OCI-LY7 (cell line): ENCODE measurements around the gene ATP2A1. TPM values are rescaled to one million over a fixed set of nuclear protein-coding genes. Genes with fewer than 3 reads are reported as not detected.

ENCODE experiments used
- BruUV-seq: library from RNA; stranded (reverse); fragments of 400-500 nt; replicated peaks from 2 replicates; lab custom pipeline; 2021; lab: Mats Ljungman, UMichigan
- CTCF ChIA-PET: fragments of 300-600 bp; sonication (Branson Sonifier 250); formaldehyde crosslinking; loops from one replicate; lab custom pipeline; 2022; ENCODE audit warnings: antibody characterized with exemption; ENCODE audit not compliant: unreplicated experiment; lab: Charles Lee
- POLR2A ChIA-PET: fragments of 300-600 bp; sonication (Branson Sonifier 250); formaldehyde crosslinking; loops from one replicate; lab custom pipeline; 2022; ENCODE audit warnings: antibody characterized with exemption; lab: Charles Lee
- DNase-seq: peaks from one replicate; pipeline ENCODE4 v3.0.0-alpha.2; 2015; ENCODE audit warnings: low spot score
- H2AFZ ChIP-seq: fragments of 200-600 bp; sonication (generic), shearing (Covaris generic); 2 replicates; pipeline ENCODE4 v1.6.1; 2014; ENCODE audit warnings: mild to moderate bottlenecking, antibody characterized with exemption, low read length, moderate library complexity
- H3K27ac ChIP-seq: fragments of 200-600 bp; sonication (generic); 2 replicates; pipeline ENCODE4 v1.5.1; 2014; ENCODE audit warnings: mixed run types, low read depth, mild to moderate bottlenecking, moderate library complexity, low read length, inconsistent platforms; ENCODE audit not compliant: poor library complexity, severe bottlenecking
- H3K36me3 ChIP-seq: fragments of 200-600 bp; sonication (generic); 2 replicates; pipeline ENCODE4 v1.6.1; 2014; ENCODE audit warnings: mild to moderate bottlenecking, antibody characterized with exemption, low read length, moderate library complexity, mixed read lengths; ENCODE audit not compliant: insufficient read depth
- H3K4me1 ChIP-seq: fragments of 200-600 bp; sonication (generic); 2 replicates; pipeline ENCODE4 v1.5.1; 2014; ENCODE audit warnings: mild to moderate bottlenecking, low read length; ENCODE audit not compliant: insufficient read depth, poor library complexity, severe bottlenecking
- H3K4me2 ChIP-seq: fragments of 200-600 bp; sonication (generic); 2 replicates; pipeline ENCODE4 v1.6.1; 2014; ENCODE audit warnings: mild to moderate bottlenecking, low read length
- H3K4me3 ChIP-seq: fragments of 200-600 bp; sonication (generic); 2 replicates; pipeline ENCODE4 v1.5.1; 2014; ENCODE audit warnings: mild to moderate bottlenecking, low read depth, low read length; ENCODE audit not compliant: poor library complexity, severe bottlenecking
- H3K79me2 ChIP-seq: fragments of 200-600 bp; sonication (generic); 2 replicates; pipeline ENCODE4 v1.6.1; 2016; ENCODE audit warnings: low read depth, mild to moderate bottlenecking, low read length, moderate library complexity, mixed read lengths; ENCODE audit not compliant: insufficient read depth
- H3K9me2 ChIP-seq: fragments of 200-600 bp; sonication (generic); 2 replicates; pipeline ENCODE4 v1.6.1; 2016; ENCODE audit warnings: mild to moderate bottlenecking, low read length, mixed read lengths; ENCODE audit not compliant: insufficient read depth
- H3K9me3 ChIP-seq: fragments of 200-600 bp; sonication (generic); 2 replicates; pipeline ENCODE4 v1.6.1; 2014; ENCODE audit warnings: mild to moderate bottlenecking, mixed run types, low read length, mixed read lengths
- H4K20me1 ChIP-seq: fragments of 200-600 bp; sonication (generic); 2 replicates; pipeline ENCODE4 v1.6.1; 2014; ENCODE audit warnings: mild to moderate bottlenecking, antibody characterized with exemption, low read length, moderate library complexity, mixed read lengths; ENCODE audit not compliant: insufficient read depth
- EZH2phosphoT487 ChIP-seq: fragments of 200-600 bp; sonication (generic); IDR thresholded peaks from 2 replicates; pipeline ENCODE4 v1.6.1; 2018; ENCODE audit warnings: low read depth, borderline replicate concordance, mild to moderate bottlenecking, mixed run types, antibody characterized with exemption, low read length, moderate library complexity, mixed read lengths
- intact Hi-C: fragments of 100-400 bp; cut with micrococcal nuclease; formaldehyde crosslinking; loops from one replicate; pipeline ENCODE4 v1.10.0; 2022; ENCODE audit not compliant: unreplicated experiment
- total RNA-seq, 2 experiments: library from RNA; depleted of rRNA in 1 of 2; stranded (reverse); fragments of >200 nt in 1 of 2; shearing (Covaris generic) in 1 of 2; gene quantifications; 2 replicates each; pipeline ENCODE4 v1.2.3, GENCODE V29; 2014 to 2022
- TF ChIP-seq, protein P1 (sequence below): fragments of 200-600 bp; sonication (generic); conservative IDR thresholded peaks from 2 replicates; pipeline ENCODE4 v1.5.1; 2014; ENCODE audit warnings: mild to moderate bottlenecking, antibody characterized with exemption, low read length, moderate library complexity, mixed read lengths

The ATP2A1 gene
- total RNA-seq, 2 experiments from 2014 or later = 5.0 TPM

DNA sequence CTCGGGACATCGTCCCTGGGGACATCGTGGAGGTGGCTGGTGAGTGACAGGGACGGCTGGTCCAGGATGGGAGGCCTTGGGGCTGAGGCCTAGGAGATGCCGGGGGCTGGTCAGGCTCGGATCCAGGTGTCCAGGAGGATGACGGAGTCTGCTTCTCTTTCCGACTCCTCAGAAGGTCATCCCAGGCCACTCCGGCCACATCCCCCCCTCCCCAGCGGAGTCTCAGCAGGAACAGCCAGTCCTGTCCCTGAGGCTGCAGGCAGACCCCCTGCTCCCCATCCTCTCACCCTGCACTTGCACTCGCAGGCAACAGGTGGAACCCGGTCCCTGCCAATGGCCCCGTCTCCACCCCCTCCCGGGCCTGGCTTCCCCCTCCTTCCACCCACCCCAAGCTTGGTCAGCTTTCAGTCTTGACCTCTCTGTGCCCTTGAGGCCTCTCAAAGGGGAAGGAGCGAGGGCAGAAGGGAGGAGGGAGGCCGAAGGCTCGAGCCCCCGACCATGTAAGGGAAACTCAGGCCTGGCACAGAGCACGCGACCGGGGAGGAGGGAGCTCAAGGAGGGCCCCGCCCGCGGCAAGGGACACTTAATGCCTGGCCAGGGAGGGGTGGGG is 4.4 kb downstream of the ATP2A1 start:
- H3K79me2 ChIP-seq = peaks cover 6% of the 10 kb centered on the region; the same call in 1 of the 2 replicates
- no peak for DNase-seq
- CTCF ChIA-PET = no interaction called here
- H3K9me2 ChIP-seq = no peaks in the 10 kb centered on the region
- POLR2A ChIA-PET = no interaction called here
- no peak overlapping the region for H3K27ac ChIP-seq
- TF ChIP-seq EZH2phosphoT487 = no peak
- TF ChIP-seq, protein P1, sequence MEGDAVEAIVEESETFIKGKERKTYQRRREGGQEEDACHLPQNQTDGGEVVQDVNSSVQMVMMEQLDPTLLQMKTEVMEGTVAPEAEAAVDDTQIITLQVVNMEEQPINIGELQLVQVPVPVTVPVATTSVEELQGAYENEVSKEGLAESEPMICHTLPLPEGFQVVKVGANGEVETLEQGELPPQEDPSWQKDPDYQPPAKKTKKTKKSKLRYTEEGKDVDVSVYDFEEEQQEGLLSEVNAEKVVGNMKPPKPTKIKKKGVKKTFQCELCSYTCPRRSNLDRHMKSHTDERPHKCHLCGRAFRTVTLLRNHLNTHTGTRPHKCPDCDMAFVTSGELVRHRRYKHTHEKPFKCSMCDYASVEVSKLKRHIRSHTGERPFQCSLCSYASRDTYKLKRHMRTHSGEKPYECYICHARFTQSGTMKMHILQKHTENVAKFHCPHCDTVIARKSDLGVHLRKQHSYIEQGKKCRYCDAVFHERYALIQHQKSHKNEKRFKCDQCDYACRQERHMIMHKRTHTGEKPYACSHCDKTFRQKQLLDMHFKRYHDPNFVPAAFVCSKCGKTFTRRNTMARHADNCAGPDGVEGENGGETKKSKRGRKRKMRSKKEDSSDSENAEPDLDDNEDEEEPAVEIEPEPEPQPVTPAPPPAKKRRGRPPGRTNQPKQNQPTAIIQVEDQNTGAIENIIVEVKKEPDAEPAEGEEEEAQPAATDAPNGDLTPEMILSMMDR = no peak
- no peaks in the 10 kb centered on the region for H4K20me1 ChIP-seq
- no TSS peak for BruUV-seq
- no peak overlapping the region for H2AFZ ChIP-seq
- no peaks in the 10 kb centered on the region for H3K36me3 ChIP-seq
- peaks cover 18% of the 10 kb centered on the region for H3K4me1 ChIP-seq
- no peak overlapping the region for H3K4me2 ChIP-seq
- no peaks in the 10 kb centered on the region for H3K9me3 ChIP-seq
- H3K4me3 ChIP-seq = no peak overlapping the region
- intact Hi-C loops = no loop called here

DNA sequence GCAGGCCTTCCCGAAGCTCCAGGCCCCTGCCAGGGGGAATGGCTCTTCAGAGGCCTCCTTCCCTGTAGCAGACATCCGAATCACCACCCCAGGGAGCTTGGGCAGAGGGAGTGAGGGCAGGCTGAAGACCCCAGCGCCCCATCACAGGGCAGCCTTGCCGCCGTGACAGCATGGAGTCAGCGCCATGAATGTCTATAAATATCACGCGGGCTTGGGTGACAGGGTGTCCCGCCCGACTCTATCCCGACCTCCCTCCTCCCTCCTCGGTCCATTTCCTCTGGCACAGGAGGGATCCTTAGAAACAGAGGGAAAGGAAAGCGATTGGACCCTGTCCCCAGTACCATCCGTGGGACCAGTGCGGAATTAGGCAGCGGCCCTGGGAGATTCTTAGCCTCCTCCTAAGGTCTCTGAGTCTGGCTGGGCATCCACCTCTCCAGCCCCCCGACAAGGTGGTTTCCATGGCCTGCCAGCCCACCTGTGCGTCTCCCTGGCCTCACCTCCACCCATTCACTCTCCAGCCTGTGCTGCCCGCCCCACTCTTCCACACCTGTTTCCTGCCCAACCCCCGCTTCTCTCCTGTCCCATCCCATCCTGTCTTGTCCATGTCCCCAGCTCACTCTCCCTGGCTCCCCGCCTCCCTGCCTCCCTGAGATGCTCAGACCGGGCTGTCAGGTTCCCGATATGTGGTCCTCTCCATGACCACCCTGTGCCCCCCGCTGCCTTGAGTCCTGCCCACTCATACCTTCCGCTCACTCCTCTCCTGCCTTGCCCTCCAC is 5.1 kb downstream of the ATP2A1 start:
- Histone ChIP-seq H3K4me1 (peaks cover 11% of the 10 kb centered on the region), H3K27ac (no peak overlapping the region), H2AFZ (no peak overlapping the region), H4K20me1 (no peaks in the 10 kb centered on the region), H3K9me2 (no peaks in the 10 kb centered on the region), H3K9me3 (no peaks in the 10 kb centered on the region), H3K4me3 (no peak overlapping the region), H3K36me3 (no peaks in the 10 kb centered on the region), H3K4me2 (no peak overlapping the region), H3K79me2 (peaks cover 6% of the 10 kb centered on the region; the same call in 1 of the 2 replicates)
- intact Hi-C loops = no loop called here
- TF ChIP-seq EZH2phosphoT487 = no peak
- TF ChIP-seq, protein P1 = no peak
- no TSS peak for BruUV-seq
- no peak for DNase-seq
- ChIA-PET POLR2A (no interaction called here), CTCF (no interaction called here)

DNA sequence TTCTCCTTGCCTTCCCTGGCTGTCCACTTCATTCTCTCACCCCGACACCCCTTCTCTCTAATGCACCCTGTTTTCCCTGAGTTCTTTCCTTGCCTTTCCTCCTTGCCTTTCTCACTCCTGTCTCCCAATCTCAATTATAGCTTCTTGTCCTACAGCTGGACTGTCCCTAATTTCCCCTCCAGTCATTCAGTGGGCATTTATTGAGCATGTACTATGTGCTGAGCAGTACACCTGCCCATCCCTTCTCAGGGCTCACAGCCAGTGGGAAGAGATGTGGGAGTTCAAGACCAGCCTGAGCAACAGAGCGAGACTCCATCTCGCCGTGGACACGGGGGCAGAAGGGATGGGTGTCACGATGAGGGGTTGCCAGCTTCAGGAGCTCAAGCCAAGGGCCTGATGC is 5.8 kb downstream of the ATP2A1 start:
- H3K4me2 ChIP-seq = no peak overlapping the region
- POLR2A ChIA-PET = no interaction called here
- no peak overlapping the region for H2AFZ ChIP-seq
- no peaks in the 10 kb centered on the region for H3K9me2 ChIP-seq
- H3K4me1 ChIP-seq = peaks cover 6% of the 10 kb centered on the region
- CTCF ChIA-PET = interaction anchor here (0.5 kb wide), 1 partner anchor 39 kb away, joined by 4 read pairs; no protein-coding TSS in a partner anchor
- no peak overlapping the region for H3K27ac ChIP-seq
- BruUV-seq = no TSS peak
- TF ChIP-seq, protein P1 = no peak
- TF ChIP-seq EZH2phosphoT487 = no peak
- intact Hi-C loops = no loop called here
- DNase-seq = no peak
- no peak overlapping the region for H3K4me3 ChIP-seq
- peaks cover 2% of the 10 kb centered on the region; the same call in 1 of the 2 replicates for H3K79me2 ChIP-seq
- H3K9me3 ChIP-seq = no peaks in the 10 kb centered on the region
- H3K36me3 ChIP-seq = no peaks in the 10 kb centered on the region
- no peaks in the 10 kb centered on the region for H4K20me1 ChIP-seq
